Retinal pigment epithelial cell (primary cell): ENCODE data around the gene SPRYD4.
A peak's percentile ranks its signal among the peaks of the same experiment; 100 is the strongest.

Experiments
- DNase-seq: peaks from one replicate; pipeline ENCODE4 v3.0.0-alpha.2; 2010; ENCODE audit warnings: low read depth
- H3K4me3 ChIP-seq: 2 replicates; pipeline ENCODE4 v1.5.1; 2011; ENCODE audit warnings: mild to moderate bottlenecking, low read length, control low read depth, moderate library complexity
- TF ChIP-seq, protein P1 (sequence below): conservative IDR thresholded peaks from 2 replicates; pipeline ENCODE4 v1.5.1; 2011; ENCODE audit warnings: low read depth, low read length, control low read depth, inconsistent platforms

SPRYD4 gene

GRCh38 chr12:56468216-56469006 is at the start of gene SPRYD4:
Gene SPRYD4, plus strand, starts transcription at chr12:56468578. Its CDS starts 14 bp downstream, at chr12:56468592.
- H3K4me3 ChIP-seq = peak within 1 kb of the TSS; percentile 100
- TF ChIP-seq, protein P1, sequence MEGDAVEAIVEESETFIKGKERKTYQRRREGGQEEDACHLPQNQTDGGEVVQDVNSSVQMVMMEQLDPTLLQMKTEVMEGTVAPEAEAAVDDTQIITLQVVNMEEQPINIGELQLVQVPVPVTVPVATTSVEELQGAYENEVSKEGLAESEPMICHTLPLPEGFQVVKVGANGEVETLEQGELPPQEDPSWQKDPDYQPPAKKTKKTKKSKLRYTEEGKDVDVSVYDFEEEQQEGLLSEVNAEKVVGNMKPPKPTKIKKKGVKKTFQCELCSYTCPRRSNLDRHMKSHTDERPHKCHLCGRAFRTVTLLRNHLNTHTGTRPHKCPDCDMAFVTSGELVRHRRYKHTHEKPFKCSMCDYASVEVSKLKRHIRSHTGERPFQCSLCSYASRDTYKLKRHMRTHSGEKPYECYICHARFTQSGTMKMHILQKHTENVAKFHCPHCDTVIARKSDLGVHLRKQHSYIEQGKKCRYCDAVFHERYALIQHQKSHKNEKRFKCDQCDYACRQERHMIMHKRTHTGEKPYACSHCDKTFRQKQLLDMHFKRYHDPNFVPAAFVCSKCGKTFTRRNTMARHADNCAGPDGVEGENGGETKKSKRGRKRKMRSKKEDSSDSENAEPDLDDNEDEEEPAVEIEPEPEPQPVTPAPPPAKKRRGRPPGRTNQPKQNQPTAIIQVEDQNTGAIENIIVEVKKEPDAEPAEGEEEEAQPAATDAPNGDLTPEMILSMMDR = peak; percentile 32
- peak; percentile 75 for DNase-seq

DNA sequence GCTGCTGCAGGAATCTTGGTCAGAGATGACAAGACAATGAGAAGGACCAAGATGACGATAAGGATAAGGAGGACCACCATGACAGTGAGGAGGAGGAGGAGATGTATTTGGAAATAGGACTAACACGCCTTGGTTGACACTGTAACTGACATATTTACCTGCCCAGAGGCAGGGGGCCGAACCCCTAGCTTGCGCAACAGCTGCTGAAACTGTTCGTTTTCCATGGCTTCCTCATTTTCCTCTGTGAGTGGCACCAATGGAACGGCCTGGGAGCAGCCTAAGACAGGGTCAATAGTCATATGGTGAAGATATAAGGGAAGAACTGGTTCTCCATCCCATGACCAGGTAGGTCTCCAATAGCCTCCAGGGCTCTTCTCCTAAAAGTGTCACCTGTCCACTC is 48.0 kb upstream of the SPRYD4 start:
- TF ChIP-seq, protein P1 = no peak
- no peak for DNase-seq
- no peak overlapping the region for H3K4me3 ChIP-seq

DNA sequence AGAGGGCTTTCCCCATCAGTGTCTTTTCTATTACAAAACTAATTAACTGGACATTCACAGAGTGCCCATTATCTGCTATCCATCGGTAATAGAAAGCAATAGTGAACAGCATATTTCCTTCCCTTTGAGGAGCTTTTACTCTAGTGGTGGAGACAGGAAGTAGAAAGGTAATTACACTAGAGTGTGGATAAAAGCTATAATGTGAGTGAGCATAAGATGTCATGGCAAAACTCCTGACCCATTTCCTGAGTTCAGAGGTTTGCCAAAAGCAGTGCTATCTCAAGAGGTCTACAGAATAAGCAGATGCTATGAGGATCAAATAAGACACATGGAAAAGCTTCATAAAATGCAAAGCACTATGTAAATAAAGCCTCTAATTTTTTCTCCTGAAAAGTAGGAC is 43.2 kb upstream of the SPRYD4 start:
- DNase-seq = no peak
- TF ChIP-seq, protein P1 = no peak
- H3K4me3 ChIP-seq = no peak overlapping the region

DNA sequence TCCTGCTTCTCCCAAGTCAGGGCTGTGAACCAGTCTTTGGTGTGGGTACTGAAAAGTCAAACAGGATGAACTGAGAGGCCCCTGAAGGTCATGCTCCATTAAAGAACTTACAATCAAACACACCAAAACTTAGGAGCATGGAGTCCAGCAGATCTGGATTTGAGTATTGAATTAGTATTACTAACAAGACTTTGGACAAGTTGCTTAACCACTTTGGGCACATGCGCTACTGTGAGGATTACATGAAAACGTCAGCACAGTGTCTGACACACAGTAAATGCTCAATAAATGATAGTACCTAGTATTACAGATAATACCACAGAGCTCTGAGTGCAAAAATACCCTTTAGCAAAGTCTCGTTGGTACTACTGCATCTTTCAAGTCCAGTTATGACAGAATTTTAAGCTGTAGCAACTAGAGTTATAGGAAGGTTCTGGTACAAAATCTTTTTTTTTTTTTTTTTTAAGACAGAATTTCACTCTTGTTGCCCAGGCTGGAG is 42.4 kb upstream of the SPRYD4 start:
- TF ChIP-seq, protein P1 = no peak
- no peak overlapping the region for H3K4me3 ChIP-seq
- no peak for DNase-seq

GRCh38 chr12:56431288-56431687 is 37.1 kb upstream of the SPRYD4 start:
- no peak for DNase-seq
- TF ChIP-seq, protein P1 = no peak

DNA sequence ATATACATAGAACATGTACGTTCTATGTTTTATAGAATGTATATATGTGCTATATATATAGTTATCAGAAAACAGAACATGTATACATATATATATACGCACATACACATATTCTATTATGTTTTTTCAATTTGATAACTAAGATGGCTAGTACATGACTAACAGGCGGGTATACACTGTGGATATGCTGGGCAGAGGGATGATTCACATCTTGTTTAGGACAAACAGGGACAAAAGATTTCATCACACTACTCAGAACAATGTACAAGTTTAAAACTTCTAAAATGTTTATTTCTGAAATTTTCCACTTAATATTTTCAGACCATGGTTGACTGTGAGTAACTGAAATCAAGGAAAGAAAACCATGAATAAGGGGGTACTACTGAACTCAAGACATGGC is 36.5 kb upstream of the SPRYD4 start:
- no peak for DNase-seq
- TF ChIP-seq, protein P1 = no peak
- H3K4me3 ChIP-seq = no peak overlapping the region

More at GRCh38 chr12:56431288-56431687, 37.1 kb upstream of the SPRYD4 start:
- no peak overlapping the region for H3K4me3 ChIP-seq

DNA sequence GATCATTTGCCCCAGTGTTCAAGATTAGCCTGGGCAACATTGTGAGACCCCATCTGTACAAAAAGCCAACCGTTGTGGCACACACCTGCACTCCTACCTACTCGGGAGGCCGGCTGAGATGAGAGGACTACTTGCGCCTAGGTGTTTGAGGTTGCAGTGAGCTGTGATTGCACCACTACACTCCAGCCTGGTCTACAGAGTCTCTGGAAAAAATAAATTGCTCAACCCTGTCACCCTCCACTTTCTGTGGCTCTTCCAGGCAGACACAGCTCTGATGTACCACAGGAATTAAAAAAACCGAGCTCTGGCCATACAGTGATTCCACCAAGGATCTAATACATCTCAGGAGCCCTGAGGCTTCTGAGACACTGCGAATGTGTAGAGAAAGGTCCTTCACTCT is 33.5 kb upstream of the SPRYD4 start:
- TF ChIP-seq, protein P1 = no peak
- no peak for DNase-seq

More for the DNA sequence above, 33.5 kb upstream of the SPRYD4 start:
- no peak overlapping the region for H3K4me3 ChIP-seq
